H9 (cell line): Measurements from ENCODE around the gene PDZD2. TPM values are rescaled to one million over a fixed set of nuclear protein-coding genes. Genes with fewer than 3 reads are reported as not detected.

ENCODE experiments used
- DNase-seq: peaks from one replicate; pipeline ENCODE4 v3.0.0-alpha.2; 2017
- H2AFZ ChIP-seq: one replicate; pipeline ENCODE4 v1.6.1; 2013; ENCODE audit warnings: mild to moderate bottlenecking, low read length, control low read depth, moderate library complexity
- H2AK5ac ChIP-seq: 2 replicates; pipeline ENCODE4 v1.6.1; 2013; ENCODE audit warnings: low read length, control low read depth, mixed read lengths; ENCODE audit not compliant: insufficient read length
- H2BK120ac ChIP-seq: one replicate; pipeline ENCODE4 v1.6.1; 2013; ENCODE audit warnings: low read depth, mild to moderate bottlenecking, low read length, control low read depth, inconsistent platforms; ENCODE audit not compliant: poor library complexity, severe bottlenecking
- H2BK12ac ChIP-seq: 2 replicates; pipeline ENCODE4 v1.6.1; 2013; ENCODE audit warnings: low read length, control low read depth, mixed read lengths, low read depth; ENCODE audit not compliant: insufficient read length
- H2BK15ac ChIP-seq: 2 replicates; pipeline ENCODE4 v1.6.1; 2013; ENCODE audit warnings: low read depth, low read length, control low read depth
- H2BK20ac ChIP-seq: one replicate; pipeline ENCODE4 v1.6.1; 2013; ENCODE audit warnings: low read depth, mild to moderate bottlenecking, low read length, control low read depth, inconsistent platforms; ENCODE audit not compliant: poor library complexity, severe bottlenecking
- H2BK5ac ChIP-seq: 2 replicates; pipeline ENCODE4 v1.6.1; 2013; ENCODE audit warnings: low read length, control low read depth, mixed read lengths; ENCODE audit not compliant: insufficient read length
- H3K14ac ChIP-seq: 2 replicates; pipeline ENCODE4 v1.6.1; 2013; ENCODE audit warnings: low read length, control low read depth; ENCODE audit not compliant: insufficient read depth
- H3K18ac ChIP-seq: 2 replicates; pipeline ENCODE4 v1.6.1; 2013; ENCODE audit warnings: low read depth, mild to moderate bottlenecking, mixed read lengths, low read length, control low read depth; ENCODE audit not compliant: insufficient read length
- H3K23ac ChIP-seq: 2 replicates; pipeline ENCODE4 v1.6.1; 2013; ENCODE audit warnings: low read length, control low read depth, mixed read lengths, low read depth; ENCODE audit not compliant: insufficient read length
- H3K23me2 ChIP-seq: 2 replicates; pipeline ENCODE4 v1.6.1; 2013; ENCODE audit warnings: low read depth, mild to moderate bottlenecking, mixed read lengths, low read length, control low read depth; ENCODE audit not compliant: insufficient read length, poor library complexity, severe bottlenecking
- H3K27ac ChIP-seq: 2 replicates; pipeline ENCODE4 v1.5.1; 2013; ENCODE audit warnings: low read length, control low read depth, mixed read lengths, low read depth; ENCODE audit not compliant: insufficient read length
- H3K27me3 ChIP-seq: 2 replicates; pipeline ENCODE4 v1.6.1; 2013; ENCODE audit warnings: low read length, control low read depth, inconsistent platforms; ENCODE audit not compliant: insufficient read depth
- H3K4ac ChIP-seq: 2 replicates; pipeline ENCODE4 v1.6.1; 2013; ENCODE audit warnings: low read depth, mild to moderate bottlenecking, control low read depth, inconsistent platforms, low read length, moderate library complexity
- H3K4me1 ChIP-seq: 2 replicates; pipeline ENCODE4 v1.6.1; 2013; ENCODE audit warnings: low read length, control low read depth, inconsistent platforms; ENCODE audit not compliant: insufficient read depth
- H3K4me2 ChIP-seq: 2 replicates; pipeline ENCODE4 v1.6.1; 2013; ENCODE audit warnings: low read length, control low read depth, mixed read lengths; ENCODE audit not compliant: insufficient read length, insufficient read depth
- H3K56ac ChIP-seq: 2 replicates; pipeline ENCODE4 v1.6.1; 2013; ENCODE audit warnings: low read depth, mild to moderate bottlenecking, mixed read lengths, low read length, control low read depth; ENCODE audit not compliant: insufficient read length
- H3K79me1 ChIP-seq: 2 replicates; pipeline ENCODE4 v1.6.1; 2013; ENCODE audit warnings: low read depth, mild to moderate bottlenecking, moderate library complexity, low read length, control low read depth, inconsistent platforms; ENCODE audit not compliant: insufficient read depth, poor library complexity, severe bottlenecking
- H3K79me2 ChIP-seq: 2 replicates; pipeline ENCODE4 v1.6.1; 2013; ENCODE audit warnings: low read length, control low read depth, inconsistent platforms; ENCODE audit not compliant: insufficient read depth
- H3K9ac ChIP-seq: 2 replicates; pipeline ENCODE4 v1.6.1; 2013; ENCODE audit warnings: low read length, control low read depth, mixed read lengths; ENCODE audit not compliant: insufficient read length; ENCODE audit errors: extremely low read depth
- H3K9me3 ChIP-seq: one replicate; pipeline ENCODE4 v1.6.1; 2013; ENCODE audit warnings: low read depth, low read length, inconsistent platforms; ENCODE audit not compliant: control insufficient read depth
- H3T11ph ChIP-seq: one replicate; pipeline ENCODE4 v1.6.1; 2013; ENCODE audit warnings: mild to moderate bottlenecking, low read length, control low read depth, inconsistent platforms
- H4K20me1 ChIP-seq: one replicate; pipeline ENCODE4 v1.6.1; 2013; ENCODE audit not compliant: control insufficient read depth, insufficient read length, insufficient read depth
- H4K5ac ChIP-seq: 2 replicates; pipeline ENCODE4 v1.6.1; 2013; ENCODE audit warnings: low read depth, mild to moderate bottlenecking, mixed read lengths, low read length, control low read depth; ENCODE audit not compliant: insufficient read length
- H4K8ac ChIP-seq: replicated peaks from 2 replicates; pipeline ENCODE4 v1.6.1; 2013; ENCODE audit warnings: low read length, control low read depth, mixed read lengths, low read depth; ENCODE audit not compliant: insufficient read length
- H4K91ac ChIP-seq: 2 replicates; pipeline ENCODE4 v1.6.1; 2013; ENCODE audit warnings: low read depth, mild to moderate bottlenecking, moderate library complexity, mixed read lengths, low read length, control low read depth; ENCODE audit not compliant: insufficient read length
- H3K27ac Mint-ChIP-seq, 3 experiments: 2 replicates in 2 of 3; 3 replicates in 1 of 3; pipeline ENCODE4 v1.8.0; 2020 to 2021; ENCODE audit warnings: mixed read lengths in 3 of 3, mild to moderate bottlenecking in 1 of 3, moderate library complexity in 1 of 3
- H3K27me3 Mint-ChIP-seq: 2 replicates; pipeline ENCODE4 v1.8.0; 2021; ENCODE audit warnings: low read depth, mild to moderate bottlenecking, moderate library complexity, mixed read lengths
- H3K36me3 Mint-ChIP-seq, 3 experiments: 2 replicates in 2 of 3; 3 replicates in 1 of 3; pipeline ENCODE4 v1.8.0; 2020 to 2021; ENCODE audit warnings: low read depth in 3 of 3, mixed read lengths in 3 of 3; ENCODE audit not compliant: insufficient read depth in 1 of 3
- H3K4me1 Mint-ChIP-seq, 2 experiments: 2 replicates each; pipeline ENCODE4 v1.8.0; 2020; ENCODE audit warnings: mixed read lengths in 2 of 2
- H3K4me3 Mint-ChIP-seq, 2 experiments: 2 replicates in 1 of 2; 3 replicates in 1 of 2; pipeline ENCODE4 v1.8.0; 2020 to 2021; ENCODE audit warnings: mild to moderate bottlenecking in 2 of 2, mixed read lengths in 2 of 2, moderate library complexity in 1 of 2
- H3K9me3 Mint-ChIP-seq, 2 experiments: 2 replicates in 1 of 2; 3 replicates in 1 of 2; pipeline ENCODE4 v1.8.0; 2020; ENCODE audit warnings: mild to moderate bottlenecking in 2 of 2, mixed read lengths in 2 of 2, moderate library complexity in 1 of 2
- WGBS: extraction: QIAGEN DNeasy Blood & Tissue Kit; methylation state at CpG from one replicate; pipeline ENCODE4 v1.1.7; 2013; ENCODE audit warnings: missing lambda C conversion rate, low lambda C conversion rate, mixed read lengths; ENCODE audit not compliant: insufficient read length; ENCODE audit errors: extremely low coverage; 5-methylcytosine and 5-hydroxymethylcytosine counted together
- total RNA-seq: library from RNA; stranded (reverse); gene quantifications from 2 replicates; pipeline ENCODE4 v1.2.1, GENCODE V29; 2021
- TF ChIP-seq, protein P1 (sequence below): fragments of 200-600 bp; sonication (generic); conservative IDR thresholded peaks from 3 replicates; pipeline ENCODE4 v1.8.0; 2021; ENCODE audit warnings: antibody characterized with exemption, mild to moderate bottlenecking

The PDZD2 gene
- total RNA-seq, 1 experiment from 2014 or later: 9.9 TPM

DNA sequence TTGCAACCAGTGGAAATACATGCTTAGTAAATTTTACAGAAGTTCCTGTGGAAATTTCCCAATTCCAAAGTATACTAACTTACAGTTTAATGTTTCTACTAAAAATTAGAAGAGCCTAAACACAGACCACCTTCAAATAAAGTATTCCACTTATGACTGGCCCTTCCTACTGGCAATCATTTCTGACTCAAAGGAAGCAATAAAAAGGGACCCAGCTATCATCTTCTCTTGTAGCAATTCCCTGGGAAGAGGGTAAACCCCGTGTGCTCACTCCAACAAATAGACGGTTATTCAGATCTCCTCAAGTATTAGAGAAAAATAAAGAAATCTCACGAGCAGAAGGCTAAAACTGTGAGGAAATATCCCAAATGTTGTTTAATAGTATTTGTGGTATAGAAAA lies 491.9 kb downstream of the PDZD2 start:
- H3K27me3 ChIP-seq: no peaks in the 10 kb centered on the region; the same call in 1 of the 2 replicates
- H3T11ph ChIP-seq: no peak overlapping the region
- no CpG with 5 or more reads among the region's 3 CpGs for WGBS
- H3K4me1 Mint-ChIP-seq: peaks cover 9 to 10% of the 10 kb centered on the region in 2 experiments
- peak overlapping the region in 1 of 3 experiments; percentile 73; a peak in 1 of 7 replicates for H3K27ac Mint-ChIP-seq
- H2BK20ac ChIP-seq: no peak overlapping the region
- no peak overlapping the region for H3K4ac ChIP-seq
- H3K9me3 ChIP-seq: no peaks in the 10 kb centered on the region
- H3K18ac ChIP-seq: no peak overlapping the region
- no peak overlapping the region for H2BK120ac ChIP-seq
- no peak overlapping the region for H4K91ac ChIP-seq
- H2AFZ ChIP-seq: no peak overlapping the region
- no peaks in the 10 kb centered on the region for H3K27me3 Mint-ChIP-seq
- peaks cover 16 to 44% (median 38%) of the 10 kb centered on the region in 3 experiments; a peak in 6 of 7 replicates for H3K36me3 Mint-ChIP-seq
- H3K27ac ChIP-seq: no peak overlapping the region
- peaks cover 8% of the 10 kb centered on the region for H3K79me1 ChIP-seq
- H3K4me2 ChIP-seq: no peak overlapping the region
- H3K14ac ChIP-seq: no peak overlapping the region
- no peak overlapping the region for H3K4me3 Mint-ChIP-seq
- H3K79me2 ChIP-seq: peaks cover 3% of the 10 kb centered on the region; the same call in 1 of the 2 replicates
- H4K5ac ChIP-seq: no peak overlapping the region
- no peak overlapping the region for H3K9ac ChIP-seq
- no peak overlapping the region for H2BK12ac ChIP-seq
- no peaks in the 10 kb centered on the region for H4K20me1 ChIP-seq
- H2BK15ac ChIP-seq: no peak overlapping the region
- H3K9me3 Mint-ChIP-seq: no peaks in the 10 kb centered on the region
- no peak for DNase-seq
- H3K23ac ChIP-seq: no peak overlapping the region
- H3K56ac ChIP-seq: no peak overlapping the region
- no peak overlapping the region for H4K8ac ChIP-seq
- no peak overlapping the region for H2AK5ac ChIP-seq
- no peaks in the 10 kb centered on the region for H3K23me2 ChIP-seq
- TF ChIP-seq, protein P1, sequence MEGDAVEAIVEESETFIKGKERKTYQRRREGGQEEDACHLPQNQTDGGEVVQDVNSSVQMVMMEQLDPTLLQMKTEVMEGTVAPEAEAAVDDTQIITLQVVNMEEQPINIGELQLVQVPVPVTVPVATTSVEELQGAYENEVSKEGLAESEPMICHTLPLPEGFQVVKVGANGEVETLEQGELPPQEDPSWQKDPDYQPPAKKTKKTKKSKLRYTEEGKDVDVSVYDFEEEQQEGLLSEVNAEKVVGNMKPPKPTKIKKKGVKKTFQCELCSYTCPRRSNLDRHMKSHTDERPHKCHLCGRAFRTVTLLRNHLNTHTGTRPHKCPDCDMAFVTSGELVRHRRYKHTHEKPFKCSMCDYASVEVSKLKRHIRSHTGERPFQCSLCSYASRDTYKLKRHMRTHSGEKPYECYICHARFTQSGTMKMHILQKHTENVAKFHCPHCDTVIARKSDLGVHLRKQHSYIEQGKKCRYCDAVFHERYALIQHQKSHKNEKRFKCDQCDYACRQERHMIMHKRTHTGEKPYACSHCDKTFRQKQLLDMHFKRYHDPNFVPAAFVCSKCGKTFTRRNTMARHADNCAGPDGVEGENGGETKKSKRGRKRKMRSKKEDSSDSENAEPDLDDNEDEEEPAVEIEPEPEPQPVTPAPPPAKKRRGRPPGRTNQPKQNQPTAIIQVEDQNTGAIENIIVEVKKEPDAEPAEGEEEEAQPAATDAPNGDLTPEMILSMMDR: no peak
- no peaks in the 10 kb centered on the region for H3K4me1 ChIP-seq
- H2BK5ac ChIP-seq: no peak overlapping the region
